HG02610 (cell line): ENCODE measurements around the gene ENTPD2.

ENCODE experiments used
- ATAC-seq: cut with Tn5 transposase; IDR thresholded peaks from one replicate; pipeline ENCODE4 v1.9.1; 2021; ENCODE audit warnings: mild to moderate bottlenecking, moderate library complexity; ENCODE audit not compliant: unreplicated experiment

The ENTPD2 gene

DNA sequence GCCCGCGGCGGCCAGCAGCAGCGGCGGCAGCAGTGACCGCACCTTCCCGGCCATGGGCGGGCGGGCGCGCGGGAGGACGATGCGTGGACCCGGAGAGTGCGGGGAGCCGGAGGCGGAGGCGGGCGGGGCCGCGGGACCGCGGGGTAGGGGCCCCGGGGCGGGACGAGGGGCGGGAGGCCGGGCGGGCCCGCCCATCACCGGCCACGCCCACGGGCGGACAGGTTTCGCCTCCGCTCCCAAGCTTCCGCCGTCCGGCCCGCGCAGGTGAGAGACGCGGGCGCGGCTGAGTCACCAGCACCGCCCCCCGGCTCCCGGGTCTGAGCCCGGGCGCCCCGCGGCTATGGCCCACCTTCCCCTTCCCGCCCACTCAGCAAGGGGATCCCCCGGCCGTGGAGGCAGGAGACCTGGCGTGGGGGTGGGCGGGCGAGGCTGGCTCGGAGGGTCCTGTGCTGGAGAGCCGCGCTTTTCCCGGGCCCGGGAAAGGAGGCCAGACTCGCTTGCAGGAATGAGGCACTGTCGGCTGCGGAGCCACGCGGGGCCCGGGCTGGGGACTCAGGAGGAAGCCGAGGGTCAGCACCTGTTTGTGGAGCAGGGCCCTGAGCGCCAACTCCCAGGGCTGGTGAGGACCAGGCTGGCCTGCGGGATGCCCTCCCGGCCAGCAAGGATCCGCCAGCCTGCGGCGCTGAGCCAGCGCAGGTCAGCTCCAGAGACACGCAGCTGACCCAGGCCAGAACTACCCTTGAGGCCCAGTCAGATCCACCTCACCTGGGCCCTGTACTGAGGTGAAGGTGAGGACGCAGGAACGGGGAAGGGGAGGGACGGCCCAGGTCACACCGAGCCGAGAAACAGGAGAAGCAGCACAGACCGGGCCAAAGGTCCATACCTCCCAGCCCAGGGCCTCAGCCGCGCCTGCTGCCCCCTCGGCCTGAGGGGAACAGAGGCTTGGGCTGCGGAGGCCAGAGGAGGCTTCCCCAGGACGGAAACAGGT, at the start of gene ENTPD2:
Gene ENTPD2 (minus strand): TSS at position 118 of the 988 bp plus-strand sequence. CDS start 64 bp downstream, at position 54.
- no peak for ATAC-seq

DNA sequence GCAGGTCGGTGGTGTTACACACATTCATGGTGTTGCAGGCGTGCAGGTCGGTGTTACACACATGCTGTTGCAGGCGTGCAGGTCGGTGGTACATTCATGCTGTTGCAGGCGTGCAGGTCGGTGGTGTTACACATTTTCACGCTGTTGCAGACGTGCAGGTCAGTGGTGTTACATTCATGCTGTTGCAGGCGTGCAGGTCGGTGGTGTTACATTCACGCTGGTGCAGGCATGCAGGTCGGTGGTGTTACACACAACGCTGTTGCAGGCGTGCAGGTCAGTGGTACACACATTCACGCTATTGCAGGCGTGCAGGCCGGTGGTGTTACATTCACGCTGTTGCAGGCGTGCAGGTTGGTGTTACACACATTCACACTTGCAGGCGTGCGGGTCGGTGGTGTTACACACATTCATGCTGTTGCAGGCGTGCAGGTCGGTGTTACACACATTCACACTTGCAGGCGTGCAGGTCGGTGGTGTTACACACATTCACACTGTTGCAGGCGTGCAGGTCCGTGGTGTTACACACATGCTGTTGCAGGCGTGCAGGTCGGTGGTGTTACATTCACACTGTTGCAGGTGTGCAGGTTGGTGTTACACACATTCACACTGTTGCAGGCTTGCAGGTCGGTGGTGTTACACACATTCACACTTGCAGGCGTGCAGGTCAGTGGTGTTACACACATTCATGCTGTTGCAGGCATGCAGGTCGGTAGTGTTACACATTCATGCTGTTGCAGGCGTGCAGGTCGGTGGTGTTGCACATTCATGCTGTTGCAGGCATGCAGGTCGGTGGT, 49.5 kb upstream of the ENTPD2 start:
- ATAC-seq = no peak

DNA sequence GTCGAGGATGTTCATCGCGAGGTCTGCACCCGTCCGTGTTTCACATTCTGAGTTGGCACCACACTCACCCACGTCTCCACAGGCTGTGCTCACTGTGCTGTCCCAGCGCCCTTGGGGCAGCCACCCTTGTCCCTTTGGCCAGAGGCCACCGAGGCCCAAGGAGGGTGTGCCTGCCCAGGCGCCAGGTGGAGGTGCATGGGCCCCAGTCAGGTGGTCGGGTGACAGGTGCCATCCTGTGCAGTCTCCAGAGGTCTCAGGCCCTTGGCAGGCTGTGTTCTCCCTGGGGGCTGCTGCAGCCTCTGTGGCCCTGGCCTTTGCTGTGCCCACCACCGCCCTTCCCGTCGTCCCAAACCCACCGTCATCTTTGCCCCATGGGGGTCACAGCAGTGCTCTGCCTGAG, 45.4 kb upstream of the ENTPD2 start:
- ATAC-seq = no peak

DNA sequence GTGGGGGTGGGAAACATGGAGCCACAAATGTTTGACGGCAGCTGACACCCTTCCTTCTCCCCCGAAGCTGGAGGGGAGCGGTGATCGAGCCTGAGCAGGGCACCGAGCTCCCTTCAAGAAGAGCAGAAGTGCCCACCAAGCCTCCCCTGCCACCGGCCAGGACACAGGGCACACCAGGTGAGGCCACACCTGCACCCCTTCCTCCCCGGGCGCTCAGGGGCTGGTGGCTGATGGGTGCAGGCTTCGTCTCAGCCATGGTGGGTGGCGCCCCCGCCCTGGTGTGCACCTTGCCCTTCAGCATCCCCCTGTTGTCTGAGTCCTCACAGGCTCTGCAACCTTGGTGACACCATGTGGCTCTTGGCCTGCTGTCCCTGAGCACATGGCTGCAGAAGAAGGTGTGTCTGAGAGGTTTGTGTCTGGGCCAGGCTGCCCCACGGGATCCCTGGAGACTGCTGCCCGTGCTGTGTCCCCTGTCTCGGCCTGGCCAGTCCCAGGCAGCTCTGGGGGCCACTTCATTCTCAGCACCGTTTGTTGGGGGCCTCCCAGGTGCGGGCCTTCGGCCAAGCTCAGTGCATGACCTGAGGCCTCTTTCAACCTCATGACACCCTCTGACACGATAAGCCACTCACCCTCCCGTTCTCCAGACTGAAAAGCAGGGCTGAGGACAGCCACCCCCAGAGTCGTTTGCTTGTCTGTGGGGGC, 44.1 kb upstream of the ENTPD2 start:
- ATAC-seq = no peak

- no peak for ATAC-seq
These were observed 43.1 kb upstream of the ENTPD2 start for GRCh38 chr9:137096785-137097546.

DNA sequence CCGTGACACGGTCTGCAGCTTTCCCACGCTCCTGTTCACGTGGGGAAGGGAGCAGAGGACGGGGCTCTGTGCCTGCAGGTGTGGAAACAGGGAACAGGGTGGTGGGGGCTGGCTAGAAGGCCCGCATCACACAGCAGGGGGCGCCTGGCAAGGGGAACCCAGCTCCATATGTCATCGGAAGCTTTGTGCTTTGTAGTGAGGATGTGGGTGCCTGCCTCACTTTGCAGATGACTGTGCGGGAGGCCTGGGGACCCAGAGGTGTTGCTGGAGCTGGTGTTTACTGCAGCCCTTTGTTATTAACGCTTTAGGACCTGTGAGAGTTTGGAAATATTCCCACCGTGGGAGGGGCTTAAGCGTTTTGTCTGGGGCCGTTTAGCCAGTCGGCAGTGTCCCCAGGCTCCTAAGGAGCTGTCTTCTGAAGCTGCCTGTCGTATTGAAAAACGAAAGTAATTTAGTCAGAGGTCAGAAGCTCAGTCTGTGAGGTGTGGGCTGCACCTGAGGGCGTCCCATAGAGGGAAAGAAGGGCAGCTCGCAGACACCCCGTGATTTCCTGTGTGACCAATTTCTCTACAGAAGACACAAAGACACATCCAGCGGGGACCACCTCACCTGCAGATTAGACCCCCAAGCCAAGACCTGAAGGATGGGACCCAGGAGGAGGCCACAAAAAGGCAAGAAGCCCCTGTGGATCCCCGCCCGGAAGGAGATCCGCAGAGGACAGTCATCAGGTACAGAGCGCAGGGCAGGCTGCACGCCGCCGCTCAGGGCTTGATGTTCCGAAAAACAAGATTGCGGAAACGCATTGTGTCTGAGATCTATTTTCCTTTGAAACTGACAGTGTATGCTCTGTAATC, 42.0 kb upstream of the ENTPD2 start:
- ATAC-seq = peak; percentile 71

DNA sequence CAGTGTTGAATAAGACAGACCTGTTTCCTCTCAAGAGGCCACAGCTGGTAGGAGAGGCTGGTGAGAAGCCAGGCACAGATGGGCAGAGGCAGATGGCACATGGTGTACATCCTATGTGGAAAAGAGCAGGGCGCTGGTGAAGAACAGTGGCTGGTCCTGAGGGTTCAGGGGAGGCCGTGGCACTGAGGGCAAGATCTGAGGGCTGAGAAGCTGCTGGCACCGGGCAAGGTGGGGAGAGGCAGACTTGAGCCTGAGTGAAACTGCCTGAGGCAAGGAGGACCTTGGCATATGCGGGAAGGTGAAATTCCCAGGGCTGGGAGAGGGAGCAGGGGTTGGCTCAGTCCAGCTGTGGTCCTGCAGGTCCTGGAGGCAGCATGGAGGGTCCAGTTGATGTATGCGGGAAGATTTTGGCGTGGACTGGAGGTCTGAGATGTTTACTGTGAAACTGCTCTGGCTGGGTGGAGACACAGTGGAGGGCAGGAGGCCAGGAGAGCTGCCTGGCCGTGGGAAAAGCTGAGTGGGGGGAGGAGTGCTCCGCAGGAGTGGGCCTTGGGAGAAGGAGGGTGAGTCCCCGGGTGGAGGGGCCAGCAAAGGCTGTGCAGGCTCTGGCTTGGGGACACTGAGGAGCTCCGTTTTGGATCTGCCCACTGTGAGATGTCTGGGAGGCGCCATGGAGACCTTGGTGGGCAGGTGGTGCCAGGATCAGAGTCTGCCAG, 35.5 kb upstream of the ENTPD2 start:
- no peak for ATAC-seq

GRCh38 chr9:137088121-137088520, 34.3 kb upstream of the ENTPD2 start:
- no peak for ATAC-seq

DNA sequence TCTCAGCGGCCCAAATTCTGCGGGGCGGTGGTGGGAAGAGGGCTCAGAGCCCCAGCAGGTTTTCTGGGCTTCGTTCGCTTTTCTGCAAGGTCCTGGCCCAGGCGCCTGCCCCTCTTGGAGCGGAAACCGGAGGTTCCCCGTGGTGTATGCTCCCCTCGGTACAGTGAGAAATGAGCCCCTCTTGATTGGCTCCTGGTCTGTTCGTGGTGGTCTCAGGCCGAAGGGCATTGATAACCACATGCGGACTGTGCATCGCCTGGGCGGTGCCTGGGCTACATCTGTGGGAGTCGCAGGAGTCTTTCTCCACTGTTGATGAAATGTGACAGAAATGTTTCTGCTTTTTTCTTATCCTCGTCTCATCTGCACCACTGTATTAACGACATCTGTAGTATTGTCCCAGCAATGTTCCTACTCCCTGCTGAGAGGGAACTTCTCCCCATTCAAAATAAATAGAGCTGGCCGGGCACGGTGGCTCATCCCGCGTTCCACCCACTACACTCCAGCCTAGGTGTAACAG, 33.6 kb upstream of the ENTPD2 start:
- ATAC-seq = no peak

GRCh38 chr9:137086531-137087408, 32.9 kb upstream of the ENTPD2 start, which contains the start of gene MAN1B1:
Gene MAN1B1, plus strand, starts transcription at chr9:137086985. Its CDS starts 15 bp downstream, at chr9:137087000.
- ATAC-seq = peak; percentile 80

DNA sequence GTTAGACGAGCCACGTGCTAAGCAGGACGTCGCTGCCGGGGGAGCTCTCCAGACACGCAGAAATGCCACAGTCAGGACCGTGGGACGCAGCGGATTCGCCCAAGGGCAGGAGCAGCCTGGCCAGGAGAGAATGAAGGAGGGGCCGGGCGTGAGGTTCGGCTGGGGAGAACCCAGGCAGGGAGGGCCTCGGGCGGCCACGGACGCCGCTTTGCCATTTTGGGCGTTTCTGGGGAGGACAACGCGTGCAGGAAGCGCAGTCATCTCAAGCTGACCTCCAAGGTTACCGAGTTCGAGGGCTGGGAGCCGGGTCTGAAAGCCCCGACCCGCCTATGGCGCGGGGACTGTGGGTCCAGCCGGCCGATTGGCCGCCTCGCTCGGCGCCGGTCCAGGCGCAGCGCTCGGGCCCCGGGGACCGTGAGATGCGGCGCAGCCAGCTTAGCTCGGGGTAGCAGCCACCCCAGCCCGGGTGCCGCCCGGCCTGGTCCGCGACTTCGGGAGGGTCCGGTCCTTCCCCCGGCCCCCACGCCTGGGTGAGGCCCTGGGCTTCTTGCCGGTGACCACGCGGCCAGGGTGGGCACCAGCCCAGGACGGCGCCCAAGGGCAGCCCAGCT, 32.2 kb upstream of the ENTPD2 start:
- peak; percentile 4 for ATAC-seq

DNA sequence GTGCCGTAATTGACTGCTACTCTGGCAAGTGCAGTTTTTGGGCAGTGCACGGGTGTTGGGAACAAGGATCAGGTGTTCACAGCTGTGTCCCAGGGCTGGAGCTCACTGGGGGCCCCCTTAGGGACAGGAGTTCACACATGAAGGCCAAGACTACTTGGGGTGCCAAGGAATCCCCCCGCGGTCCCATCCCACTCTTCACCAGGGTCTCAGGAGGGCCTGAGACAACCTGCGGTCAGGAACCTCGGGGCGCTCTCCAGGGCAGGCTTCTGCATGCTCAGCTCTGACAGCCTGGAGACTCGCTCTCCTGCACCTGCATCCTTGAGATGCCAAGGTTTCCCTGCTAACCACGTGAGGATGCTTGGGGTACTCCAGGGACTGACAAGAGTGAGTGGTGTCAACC, 30.7 kb upstream of the ENTPD2 start:
- no peak for ATAC-seq

GRCh38 chr9:137083394-137084004, 29.6 kb upstream of the ENTPD2 start:
- no peak for ATAC-seq

DNA sequence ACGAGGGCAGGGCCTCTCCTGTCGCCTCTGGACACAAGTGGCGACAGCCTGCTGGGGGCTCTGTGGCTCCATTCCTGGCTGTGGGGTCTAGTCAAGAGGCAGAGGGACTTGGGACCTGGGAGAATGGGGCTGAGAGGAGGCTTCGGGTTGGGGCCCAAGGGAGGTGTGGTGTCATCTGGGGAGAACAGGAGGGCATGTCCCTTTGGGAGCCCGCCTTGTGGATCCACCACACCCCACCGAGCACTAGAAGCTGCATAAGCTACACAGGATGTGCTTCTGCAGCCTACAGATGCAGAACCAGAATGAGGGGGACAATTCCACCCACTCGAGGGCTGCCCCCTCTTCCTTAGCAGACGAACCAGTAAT, 29.0 kb upstream of the ENTPD2 start:
- ATAC-seq = no peak

GRCh38 chr9:137082222-137082924, 28.5 kb upstream of the ENTPD2 start:
- no peak for ATAC-seq
